ENCODE data around the gene OSBPL7. TPM values are rescaled to one million over a fixed set of nuclear protein-coding genes. Genes with fewer than 3 reads are reported as not detected.

The OSBPL7 gene
- total RNA-seq, 4 donors from 2014 or later, result 1.1 to 4.6 (median 1.6) TPM

GRCh38 chr17:47857551-47858455 lies 36.2 kb upstream of the OSBPL7 start:
- H3K27ac ChIP-seq, result no peak overlapping the region
- WGBS, 2 donors, result 72% methylated on average over 12 to 14 of the region's 16 CpGs
- no peak for TF ChIP-seq POLR2A (IDR thresholded peaks at IDR 0.05)
- TF ChIP-seq CTCF (IDR thresholded peaks at IDR 0.05), result no peak
- no peak for DNase-seq
- peaks cover 4 to 85% (median 18%) of the 10 kb centered on the region in 4 donors for H3K27me3 ChIP-seq
- H3K9me3 ChIP-seq, result no peaks in the 10 kb centered on the region
- H3K4me1 ChIP-seq, result peaks cover 3 to 4% (median 4%) of the 10 kb centered on the region in 3 donors
- intact Hi-C loops (cut with DNase I), result no loop called here
- H3K36me3 ChIP-seq, result no peaks in the 10 kb centered on the region
- H3K4me3 ChIP-seq, result no peak overlapping the region

GRCh38 chr17:47856830-47857229 lies 35.2 kb upstream of the OSBPL7 start:
- Histone ChIP-seq H3K4me3 (no peak overlapping the region), H3K9me3 (no peaks in the 10 kb centered on the region), H3K36me3 (no peaks in the 10 kb centered on the region), H3K27ac (no peak overlapping the region), H3K27me3 (peaks cover 9 to 94% (median 26%) of the 10 kb centered on the region in 4 donors), H3K4me1 (peaks cover 0 to 11% (median 2%) of the 10 kb centered on the region in 3 donors)
- no peak for DNase-seq
- TF ChIP-seq CTCF (IDR thresholded peaks at IDR 0.05) (no peak), POLR2A (IDR thresholded peaks at IDR 0.05) (no peak)
- intact Hi-C loops (cut with DNase I), result no loop called here

- Histone ChIP-seq H3K9me3 (no peaks in the 10 kb centered on the region), H3K4me1 (peaks cover 9 to 21% (median 12%) of the 10 kb centered on the region in 3 donors), H3K27me3 (peaks cover 12 to 95% (median 28%) of the 10 kb centered on the region in 4 donors), H3K27ac (no peak overlapping the region), H3K36me3 (no peaks in the 10 kb centered on the region), H3K4me3 (no peak overlapping the region)
- intact Hi-C loops (cut with DNase I), result no loop called here
- WGBS, 2 donors, result 7 to 48% methylated on average over 2 to 3 of the region's 3 CpGs
- no peak for DNase-seq
- TF ChIP-seq POLR2A (IDR thresholded peaks at IDR 0.05), result no peak
- no peak for TF ChIP-seq CTCF (IDR thresholded peaks at IDR 0.05)
Observed at GRCh38 chr17:47855737-47856136, 34.1 kb upstream of the OSBPL7 start.

GRCh38 chr17:47853616-47854015 lies 32.0 kb upstream of the OSBPL7 start:
- Histone ChIP-seq H3K4me3 (no peak overlapping the region), H3K36me3 (no peaks in the 10 kb centered on the region), H3K9me3 (no peaks in the 10 kb centered on the region), H3K27ac (no peak overlapping the region), H3K4me1 (peaks cover 9 to 36% (median 25%) of the 10 kb centered on the region in 3 donors), H3K27me3 (peaks cover 12 to 99% (median 28%) of the 10 kb centered on the region in 4 donors)
- TF ChIP-seq CTCF (IDR thresholded peaks at IDR 0.05) (no peak), POLR2A (IDR thresholded peaks at IDR 0.05) (no peak)
- WGBS, 2 donors, result 40 to 66% methylated on average over 3 to 5 of the region's 5 CpGs
- intact Hi-C loops (cut with DNase I), result no loop called here
- DNase-seq, result no peak

Measured in esophagus squamous epithelium (tissue), 5 donors.